ENCODE results near the gene STK11.

DNA sequence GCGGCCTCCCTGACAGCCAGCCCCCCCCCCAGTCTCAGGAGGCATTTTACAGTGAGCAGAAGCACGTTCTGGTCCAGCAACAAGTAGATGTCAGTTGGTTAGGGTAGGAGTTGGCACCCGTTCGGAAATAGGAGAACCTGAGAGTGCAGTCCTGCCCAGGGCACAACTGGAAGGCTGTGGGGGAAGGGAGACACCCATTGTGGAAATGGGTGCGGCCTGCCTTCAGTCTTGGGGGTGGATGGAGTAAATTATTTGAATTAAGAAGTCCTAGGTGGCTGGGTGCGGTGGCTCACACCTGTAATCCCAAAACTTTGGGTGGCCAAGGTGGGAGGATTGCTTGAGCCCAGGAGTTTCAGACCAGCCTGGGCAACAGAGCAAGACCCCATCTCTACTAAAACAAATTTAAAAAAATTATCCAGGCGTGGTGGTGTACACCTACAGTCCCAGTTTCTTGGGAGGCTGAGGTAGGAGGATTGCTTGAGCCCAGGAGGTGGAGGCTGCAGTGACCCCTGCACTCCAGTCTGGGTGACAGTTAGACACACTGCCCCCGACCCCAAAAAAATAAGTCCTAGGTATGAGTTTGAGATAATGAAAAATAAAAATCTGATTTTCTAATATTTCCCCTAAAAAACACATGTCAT, 64.8 kb downstream of the STK11 start:
- TF ChIP-seq, protein P1, sequence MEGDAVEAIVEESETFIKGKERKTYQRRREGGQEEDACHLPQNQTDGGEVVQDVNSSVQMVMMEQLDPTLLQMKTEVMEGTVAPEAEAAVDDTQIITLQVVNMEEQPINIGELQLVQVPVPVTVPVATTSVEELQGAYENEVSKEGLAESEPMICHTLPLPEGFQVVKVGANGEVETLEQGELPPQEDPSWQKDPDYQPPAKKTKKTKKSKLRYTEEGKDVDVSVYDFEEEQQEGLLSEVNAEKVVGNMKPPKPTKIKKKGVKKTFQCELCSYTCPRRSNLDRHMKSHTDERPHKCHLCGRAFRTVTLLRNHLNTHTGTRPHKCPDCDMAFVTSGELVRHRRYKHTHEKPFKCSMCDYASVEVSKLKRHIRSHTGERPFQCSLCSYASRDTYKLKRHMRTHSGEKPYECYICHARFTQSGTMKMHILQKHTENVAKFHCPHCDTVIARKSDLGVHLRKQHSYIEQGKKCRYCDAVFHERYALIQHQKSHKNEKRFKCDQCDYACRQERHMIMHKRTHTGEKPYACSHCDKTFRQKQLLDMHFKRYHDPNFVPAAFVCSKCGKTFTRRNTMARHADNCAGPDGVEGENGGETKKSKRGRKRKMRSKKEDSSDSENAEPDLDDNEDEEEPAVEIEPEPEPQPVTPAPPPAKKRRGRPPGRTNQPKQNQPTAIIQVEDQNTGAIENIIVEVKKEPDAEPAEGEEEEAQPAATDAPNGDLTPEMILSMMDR (IDR thresholded peaks at IDR 0.05; ENCODE audit: insufficient read depth, low read length): no peak
- TF ChIP-seq SPI1 (IDR thresholded peaks at IDR 0.05; ENCODE audit: borderline replicate concordance, low read depth) (no peak), GABPA (IDR thresholded peaks at IDR 0.05; ENCODE audit: low read depth) (no peak), POLR2AphosphoS5 (IDR thresholded peaks at IDR 0.05; ENCODE audit: low read depth) (peak; percentile 74; the same call in 1 of the 2 replicates)
- TF ChIP-seq, protein P2, sequence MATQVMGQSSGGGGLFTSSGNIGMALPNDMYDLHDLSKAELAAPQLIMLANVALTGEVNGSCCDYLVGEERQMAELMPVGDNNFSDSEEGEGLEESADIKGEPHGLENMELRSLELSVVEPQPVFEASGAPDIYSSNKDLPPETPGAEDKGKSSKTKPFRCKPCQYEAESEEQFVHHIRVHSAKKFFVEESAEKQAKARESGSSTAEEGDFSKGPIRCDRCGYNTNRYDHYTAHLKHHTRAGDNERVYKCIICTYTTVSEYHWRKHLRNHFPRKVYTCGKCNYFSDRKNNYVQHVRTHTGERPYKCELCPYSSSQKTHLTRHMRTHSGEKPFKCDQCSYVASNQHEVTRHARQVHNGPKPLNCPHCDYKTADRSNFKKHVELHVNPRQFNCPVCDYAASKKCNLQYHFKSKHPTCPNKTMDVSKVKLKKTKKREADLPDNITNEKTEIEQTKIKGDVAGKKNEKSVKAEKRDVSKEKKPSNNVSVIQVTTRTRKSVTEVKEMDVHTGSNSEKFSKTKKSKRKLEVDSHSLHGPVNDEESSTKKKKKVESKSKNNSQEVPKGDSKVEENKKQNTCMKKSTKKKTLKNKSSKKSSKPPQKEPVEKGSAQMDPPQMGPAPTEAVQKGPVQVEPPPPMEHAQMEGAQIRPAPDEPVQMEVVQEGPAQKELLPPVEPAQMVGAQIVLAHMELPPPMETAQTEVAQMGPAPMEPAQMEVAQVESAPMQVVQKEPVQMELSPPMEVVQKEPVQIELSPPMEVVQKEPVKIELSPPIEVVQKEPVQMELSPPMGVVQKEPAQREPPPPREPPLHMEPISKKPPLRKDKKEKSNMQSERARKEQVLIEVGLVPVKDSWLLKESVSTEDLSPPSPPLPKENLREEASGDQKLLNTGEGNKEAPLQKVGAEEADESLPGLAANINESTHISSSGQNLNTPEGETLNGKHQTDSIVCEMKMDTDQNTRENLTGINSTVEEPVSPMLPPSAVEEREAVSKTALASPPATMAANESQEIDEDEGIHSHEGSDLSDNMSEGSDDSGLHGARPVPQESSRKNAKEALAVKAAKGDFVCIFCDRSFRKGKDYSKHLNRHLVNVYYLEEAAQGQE (IDR thresholded peaks at IDR 0.05; ENCODE audit: insufficient replicate concordance, low read depth): peak; percentile 12

All from HL-60 (cell line).